ENCODE measurements around the gene RPL18.
A peak's percentile ranks its signal among the peaks of the same experiment; 100 is the strongest.
"Not testable (repeated sequence)": the region's sequence is repeated elsewhere in the genome, so short reads cannot be mapped to it uniquely, and the experiment has no call there.

Gene RPL18

GRCh38 chr19:48618916-48619691, at the start of gene RPL18, which contains the start of gene SPHK2:
RPL18 (minus strand) TSS chr19:48619178; CDS start chr19:48619143, 35 bp downstream.
SPHK2 (plus strand) TSS chr19:48619506; CDS start chr19:48620515, 1,009 bp downstream.
- DNase-seq = peak; percentile 96

- DNase-seq = no peak
Measured at GRCh38 chr19:48668761-48669160, 49.8 kb upstream of the RPL18 start.

- DNase-seq = no peak
Measured at GRCh38 chr19:48668332-48668731, 49.4 kb upstream of the RPL18 start.

- DNase-seq = no peak
Measured at GRCh38 chr19:48665786-48666185, 46.8 kb upstream of the RPL18 start.

- no peak for DNase-seq
Measured at GRCh38 chr19:48664476-48664875, 45.5 kb upstream of the RPL18 start.

- no peak for DNase-seq
Measured at GRCh38 chr19:48663667-48664066, 44.7 kb upstream of the RPL18 start.

- no peak for DNase-seq
Measured at GRCh38 chr19:48661711-48662090, 42.7 kb upstream of the RPL18 start.

- DNase-seq = peak; percentile 80
Measured at GRCh38 chr19:48660852-48661710, 42.1 kb upstream of the RPL18 start.

- DNase-seq = no peak
Measured at GRCh38 chr19:48659768-48660167, 40.8 kb upstream of the RPL18 start.

GRCh38 chr19:48658483-48658882, 39.5 kb upstream of the RPL18 start:
- no peak for DNase-seq

- DNase-seq = not testable (repeated sequence)
Measured at GRCh38 chr19:48657828-48658227, 38.9 kb upstream of the RPL18 start.

- no peak for DNase-seq
Measured at GRCh38 chr19:48656840-48657474, 38.0 kb upstream of the RPL18 start.

- no peak for DNase-seq
Measured at GRCh38 chr19:48654299-48655059, 35.5 kb upstream of the RPL18 start.

GRCh38 chr19:48651683-48652048, 32.7 kb upstream of the RPL18 start:
- no peak for DNase-seq

- no peak for DNase-seq
Measured at GRCh38 chr19:48650974-48651682, 32.1 kb upstream of the RPL18 start.

- no peak for DNase-seq
Measured at GRCh38 chr19:48648134-48648533, 29.2 kb upstream of the RPL18 start.

GRCh38 chr19:48646722-48647216, 27.8 kb upstream of the RPL18 start:
- no peak for DNase-seq

GRCh38 chr19:48646001-48646721, 27.2 kb upstream of the RPL18 start, which contains the start of gene CA11:
CA11 (minus strand) TSS chr19:48646187; CDS start chr19:48645632, 555 bp downstream.
- peak; percentile 74 for DNase-seq

- no peak for DNase-seq
Measured at GRCh38 chr19:48645620-48646000, 26.6 kb upstream of the RPL18 start.

GRCh38 chr19:48644839-48645619, 26.1 kb upstream of the RPL18 start:
- peak; percentile 38 for DNase-seq
